Neuron (in vitro differentiated cells): ENCODE results near the gene NCR1.

ENCODE experiments used
- H2AFZ ChIP-seq: one replicate; pipeline ENCODE4 v1.6.1; 2013; ENCODE audit warnings: low read depth, mild to moderate bottlenecking, inconsistent platforms, low read length, moderate library complexity
- H3K27me3 ChIP-seq: one replicate; pipeline ENCODE4 v1.6.1; 2013; ENCODE audit warnings: low read length; ENCODE audit not compliant: insufficient read depth
- H3K36me3 ChIP-seq: one replicate; pipeline ENCODE4 v1.6.1; 2013; ENCODE audit warnings: low read length; ENCODE audit not compliant: insufficient read depth
- H3K4me1 ChIP-seq: one replicate; pipeline ENCODE4 v1.6.1; 2013; ENCODE audit warnings: low read length; ENCODE audit not compliant: insufficient read depth
- H3K4me3 ChIP-seq: 2 replicates; pipeline ENCODE4 v1.5.1; 2013; ENCODE audit warnings: mild to moderate bottlenecking, low read length, moderate library complexity
- H3K9me3 ChIP-seq: one replicate; pipeline ENCODE4 v1.6.1; 2013; ENCODE audit warnings: low read length

NCR1 gene

DNA sequence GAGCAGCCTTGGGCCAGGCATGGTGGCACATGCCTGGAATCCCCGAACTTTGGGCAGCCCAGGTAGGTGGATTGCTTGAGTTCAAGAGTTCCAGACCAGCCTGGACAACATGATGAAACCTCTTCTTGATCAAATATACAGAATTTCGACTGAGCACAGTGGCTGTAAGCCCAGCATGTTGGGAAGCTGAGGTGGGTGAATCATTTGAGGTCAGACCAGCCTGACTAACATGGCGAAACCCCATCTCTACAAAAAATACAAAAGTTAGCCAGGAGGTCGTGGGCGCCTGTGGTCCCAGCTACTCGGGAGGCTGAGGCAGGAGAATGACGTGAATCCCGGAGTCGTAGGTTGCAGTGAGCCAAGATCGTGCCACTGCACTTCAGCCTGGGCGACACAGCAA lies 49.4 kb downstream of the NCR1 start:
- Histone ChIP-seq H2AFZ (no peak overlapping the region), H3K27me3 (no peaks in the 10 kb centered on the region), H3K9me3 (no peaks in the 10 kb centered on the region)

GRCh38 chr19:54959840-54960239 lies 53.9 kb downstream of the NCR1 start:
- H3K4me3 ChIP-seq: no peak overlapping the region
- H2AFZ ChIP-seq: no peak overlapping the region
- H3K4me1 ChIP-seq: no peaks in the 10 kb centered on the region
- no peaks in the 10 kb centered on the region for H3K27me3 ChIP-seq
- no peaks in the 10 kb centered on the region for H3K36me3 ChIP-seq
- H3K9me3 ChIP-seq: no peaks in the 10 kb centered on the region

More for the DNA sequence above, 49.4 kb downstream of the NCR1 start:
- Histone ChIP-seq H3K4me1 (peaks cover 9% of the 10 kb centered on the region), H3K36me3 (no peaks in the 10 kb centered on the region), H3K4me3 (no peak overlapping the region)
